Measurements from ENCODE around the gene FLT3LG. TPM values are rescaled to one million over a fixed set of nuclear protein-coding genes. Genes with fewer than 3 reads are reported as not detected.

FLT3LG gene
- total RNA-seq, 2 donors from 2014 or later = 1.1 to 2.6 TPM

- no peak for TF ChIP-seq CTCF (IDR thresholded peaks at IDR 0.05)
- Histone ChIP-seq H3K4me3 (no peak overlapping the region), H3K27me3 (peaks cover 2 to 8% of the 10 kb centered on the region in 2 donors)
Measured at GRCh38 chr19:49438261-49438660, 35.8 kb upstream of the FLT3LG start.

GRCh38 chr19:49439836-49440235 is 34.2 kb upstream of the FLT3LG start:
- Histone ChIP-seq H3K36me3 (no peaks in the 10 kb centered on the region), H3K4me1 (peaks cover 0 to 16% of the 10 kb centered on the region in 2 donors), H3K9me3 (no peaks in the 10 kb centered on the region), H3K27ac (no peak overlapping the region), H3K27me3 (peaks cover 0 to 5% of the 10 kb centered on the region in 2 donors), H3K4me3 (no peak overlapping the region)
- TF ChIP-seq CTCF (IDR thresholded peaks at IDR 0.05) = no peak
- DNase-seq (ENCODE audit: low spot score) = no peak

More at GRCh38 chr19:49438261-49438660, 35.8 kb upstream of the FLT3LG start:
- no peak for DNase-seq (ENCODE audit: low spot score)
- Histone ChIP-seq H3K4me1 (peaks cover 0 to 16% of the 10 kb centered on the region in 2 donors), H3K27ac (no peak overlapping the region), H3K36me3 (no peaks in the 10 kb centered on the region), H3K9me3 (no peaks in the 10 kb centered on the region)

- H3K27ac ChIP-seq = no peak overlapping the region
- no peaks in the 10 kb centered on the region for H3K9me3 ChIP-seq
- H3K4me3 ChIP-seq = peak overlapping the region; percentile 32 to 48
- H3K4me1 ChIP-seq = peaks cover 0 to 16% of the 10 kb centered on the region in 2 donors
- no peak for TF ChIP-seq CTCF (IDR thresholded peaks at IDR 0.05)
- no peak for DNase-seq (ENCODE audit: low spot score)
- peaks cover 0 to 5% of the 10 kb centered on the region in 2 donors for H3K27me3 ChIP-seq
- H3K36me3 ChIP-seq = no peaks in the 10 kb centered on the region
Measured at GRCh38 chr19:49440439-49441209, 33.4 kb upstream of the FLT3LG start.

- peak; percentile 71 for DNase-seq (ENCODE audit: low spot score)
- H3K27me3 ChIP-seq = peaks cover 0 to 1% of the 10 kb centered on the region in 2 donors
- peaks cover 0 to 16% of the 10 kb centered on the region in 2 donors for H3K4me1 ChIP-seq
- peak within 1 kb of the TSS; percentile 89 to 90 for H3K27ac ChIP-seq
- H3K36me3 ChIP-seq = no peaks in the 10 kb centered on the region
- H3K4me3 ChIP-seq = peak within 1 kb of the TSS; percentile 56 to 73
- H3K9me3 ChIP-seq = no peaks in the 10 kb centered on the region
- TF ChIP-seq CTCF (IDR thresholded peaks at IDR 0.05) = no peak
Measured at GRCh38 chr19:49441210-49441959, 32.6 kb upstream of the FLT3LG start, which contains the start of gene SLC17A7. Gene SLC17A7, minus strand, starts transcription at chr19:49441527. Its CDS starts 148 bp downstream, at chr19:49441379.

GRCh38 chr19:49441960-49442350 is 32.1 kb upstream of the FLT3LG start:
- Histone ChIP-seq H3K4me3 (peak overlapping the region; percentile 9 to 73), H3K36me3 (no peaks in the 10 kb centered on the region), H3K27me3 (no peaks in the 10 kb centered on the region), H3K9me3 (no peaks in the 10 kb centered on the region), H3K27ac (peak overlapping the region; percentile 89 to 90), H3K4me1 (peaks cover 0 to 16% of the 10 kb centered on the region in 2 donors)
- no peak for DNase-seq (ENCODE audit: low spot score)
- no peak for TF ChIP-seq CTCF (IDR thresholded peaks at IDR 0.05)

All from right atrium auricular region (tissue), 2 donors.